ENCODE measurements around the gene NUMBL.
A peak's percentile ranks its signal among the peaks of the same experiment; 100 is the strongest.

The NUMBL gene

GRCh38 chr19:40688987-40689338 is 1.5 kb downstream of the NUMBL start:
- no peak for DNase-seq

- DNase-seq, result no peak
These were observed 2.1 kb downstream of the NUMBL start for GRCh38 chr19:40688309-40688708.

DNA sequence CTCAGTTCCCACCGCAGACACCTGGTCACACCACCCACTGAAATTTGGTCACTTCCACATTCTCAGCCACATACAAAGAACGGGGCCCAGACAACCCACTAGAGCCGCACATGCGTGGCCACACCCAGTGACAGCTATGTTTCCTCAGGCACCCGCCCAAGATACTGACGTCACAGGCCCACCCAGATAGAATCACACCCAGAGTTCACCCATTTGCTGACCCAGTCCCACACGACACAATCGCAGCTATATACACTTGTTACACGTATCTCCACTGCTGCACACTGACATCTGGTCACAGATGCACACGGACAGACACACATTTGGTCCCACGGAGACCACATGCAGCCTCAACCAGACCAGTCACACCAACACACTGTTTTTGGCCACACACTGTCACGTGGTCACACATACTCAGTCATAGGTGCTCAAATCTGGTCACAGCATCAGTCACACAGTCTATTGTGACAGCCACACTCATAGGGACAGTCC is 2.9 kb downstream of the NUMBL start:
- DNase-seq, result no peak

DNA sequence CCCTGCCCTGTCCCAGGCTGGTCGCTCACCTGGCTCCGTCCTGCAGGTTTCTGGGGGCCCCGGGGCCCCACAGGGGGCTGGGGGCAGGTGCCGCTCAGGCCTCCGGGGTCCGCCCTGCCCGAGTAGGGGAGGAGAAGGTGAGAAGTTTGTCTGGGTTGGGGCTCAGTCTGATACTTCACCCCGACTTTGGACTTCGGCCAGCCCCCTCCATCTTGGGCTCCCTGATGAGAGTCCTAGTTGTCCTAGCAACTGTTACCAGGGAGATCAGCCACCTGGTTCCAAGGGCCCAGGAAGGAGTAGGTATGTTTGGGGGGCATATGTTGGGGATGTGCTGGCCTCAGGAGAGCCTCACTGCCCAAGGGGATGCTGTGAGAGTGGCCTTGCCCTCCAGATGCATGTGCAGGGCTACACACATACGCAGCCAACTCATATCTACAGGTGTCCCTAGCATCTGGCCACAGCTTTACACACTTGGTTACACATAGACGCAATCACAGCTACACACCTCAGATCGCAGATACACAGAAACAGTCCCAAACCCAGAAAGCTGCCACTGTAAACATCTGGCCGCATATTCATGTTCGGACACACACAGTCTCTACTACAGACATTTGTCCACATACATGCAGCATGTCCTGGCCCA is 3.4 kb downstream of the NUMBL start:
- no peak for DNase-seq

GRCh38 chr19:40685563-40685962 is 4.9 kb downstream of the NUMBL start:
- DNase-seq, result no peak

DNA sequence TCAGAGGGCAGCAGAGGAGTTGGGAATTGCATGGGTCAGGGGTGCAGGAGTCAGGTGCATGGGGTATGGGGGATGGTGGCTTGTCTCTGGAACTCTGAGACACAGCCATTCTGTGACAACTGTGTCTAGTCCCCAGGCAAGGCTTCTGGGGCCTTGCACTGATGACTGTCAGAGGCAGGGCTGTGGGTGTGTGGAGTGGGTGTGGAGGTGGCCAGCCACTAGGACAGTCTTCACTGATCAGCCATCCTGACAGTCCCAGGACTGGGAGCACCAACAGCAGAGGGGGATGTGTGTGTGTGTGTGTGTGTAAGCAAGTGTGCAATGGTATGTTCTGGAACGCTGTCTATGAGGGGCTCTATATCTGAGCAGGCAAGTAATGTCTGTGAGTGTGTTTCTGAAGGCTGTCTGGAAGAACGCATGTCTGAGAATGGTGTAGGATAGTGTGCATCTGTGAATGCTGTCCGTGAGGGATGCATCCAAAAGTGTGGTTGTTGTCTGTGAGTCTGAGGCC is 5.4 kb downstream of the NUMBL start:
- no peak for DNase-seq

- DNase-seq, result no peak
These were observed 6.2 kb downstream of the NUMBL start for GRCh38 chr19:40684280-40684679.

DNA sequence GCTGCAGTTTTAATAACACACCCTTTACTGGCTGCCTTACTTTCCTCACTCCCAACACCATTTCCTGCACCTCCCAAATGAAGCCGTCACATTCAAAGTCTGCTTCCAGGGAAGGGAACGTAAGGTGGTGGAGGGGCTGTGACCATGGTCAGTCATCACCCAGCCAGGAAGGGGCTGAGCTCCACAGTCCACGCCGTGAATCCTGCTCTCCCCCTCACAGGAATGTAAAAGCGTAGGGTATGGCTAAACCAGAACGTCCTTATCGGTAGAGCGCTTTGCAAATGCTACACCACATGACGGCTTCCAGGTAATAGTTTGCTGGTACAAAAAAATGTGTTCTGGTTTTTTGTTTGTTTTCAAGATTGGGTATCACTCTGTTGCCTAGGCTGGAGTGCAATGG is 7.0 kb downstream of the NUMBL start:
- DNase-seq, result no peak

GRCh38 chr19:40682431-40682964 is 8.0 kb downstream of the NUMBL start:
- no peak for DNase-seq

- DNase-seq, result no peak
These were observed 9.4 kb downstream of the NUMBL start for GRCh38 chr19:40681039-40681438.

GRCh38 chr19:40677156-40677555 is 13.3 kb downstream of the NUMBL start:
- DNase-seq, result no peak

DNA sequence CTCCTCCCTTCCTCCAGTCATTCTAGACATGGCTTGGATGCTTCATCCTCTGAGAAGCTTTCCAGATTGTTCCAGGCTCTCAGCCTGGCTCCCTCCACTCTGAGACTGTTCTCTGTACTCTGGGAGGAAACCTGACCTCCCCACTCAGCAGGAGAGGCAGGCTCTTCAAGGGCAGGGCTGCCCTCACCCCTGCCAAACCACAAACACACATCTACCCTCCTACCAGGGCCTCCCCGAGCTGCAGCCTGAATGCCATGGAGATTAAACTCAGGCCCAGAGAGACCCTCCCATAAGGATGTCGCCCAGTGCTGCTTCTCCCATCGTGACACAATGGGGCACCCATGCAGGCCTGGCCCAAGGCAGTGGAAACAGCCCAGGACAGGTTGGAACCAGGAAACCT is 16.2 kb downstream of the NUMBL start:
- DNase-seq, result no peak

DNA sequence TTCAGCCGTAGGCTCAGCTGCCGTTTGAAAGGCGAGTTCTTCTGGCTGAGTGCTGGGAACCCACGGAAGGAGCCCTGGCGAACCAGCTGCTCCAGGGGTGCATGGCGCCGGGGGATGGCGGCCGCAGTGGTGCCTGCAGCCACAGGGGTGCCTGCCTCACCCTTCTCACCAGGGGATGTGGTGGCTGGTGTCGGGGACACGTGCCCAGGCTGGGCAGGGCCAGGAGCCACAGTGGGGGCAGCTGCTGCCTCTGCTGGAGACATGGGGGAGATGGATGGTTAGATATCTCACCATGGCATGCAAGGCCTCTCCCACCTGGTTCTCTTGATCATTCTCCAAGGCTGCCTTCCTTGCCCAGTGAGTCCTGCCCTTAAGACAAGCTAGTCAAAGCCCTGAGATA is 17.1 kb downstream of the NUMBL start:
- no peak for DNase-seq

DNA sequence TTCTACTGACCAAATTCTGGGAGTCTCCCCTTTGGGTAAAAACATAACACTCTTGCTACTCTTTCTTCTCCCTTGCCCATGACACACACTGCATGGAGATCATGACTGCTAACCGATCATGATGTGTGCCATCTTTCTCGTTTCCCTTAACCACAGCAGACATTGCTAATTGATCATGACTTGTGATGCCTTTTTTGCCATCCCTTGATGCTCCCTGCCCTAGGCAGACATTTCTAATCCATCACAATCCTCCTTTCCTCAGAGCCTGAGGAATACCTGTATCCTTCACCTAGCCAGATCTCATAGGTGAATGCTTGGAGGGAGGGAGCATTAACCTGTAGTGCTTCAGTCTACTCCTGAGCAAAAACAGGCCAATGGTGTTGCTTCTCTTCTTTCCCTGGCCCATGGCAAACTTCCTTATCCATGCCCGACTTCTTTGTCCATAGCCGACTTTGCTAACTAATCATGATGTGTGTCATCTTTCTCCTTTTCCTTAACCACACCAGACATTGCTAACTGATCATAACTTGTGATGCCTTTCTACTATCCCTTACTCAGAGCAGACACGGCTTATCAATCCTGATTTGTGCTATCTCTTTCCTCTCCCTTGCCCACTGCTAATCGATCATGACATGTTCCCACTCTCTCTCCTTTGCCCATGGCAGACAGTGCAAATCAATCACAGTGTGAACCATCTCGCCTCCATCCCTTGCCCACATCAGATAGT is 17.7 kb downstream of the NUMBL start:
- DNase-seq, result no peak

DNA sequence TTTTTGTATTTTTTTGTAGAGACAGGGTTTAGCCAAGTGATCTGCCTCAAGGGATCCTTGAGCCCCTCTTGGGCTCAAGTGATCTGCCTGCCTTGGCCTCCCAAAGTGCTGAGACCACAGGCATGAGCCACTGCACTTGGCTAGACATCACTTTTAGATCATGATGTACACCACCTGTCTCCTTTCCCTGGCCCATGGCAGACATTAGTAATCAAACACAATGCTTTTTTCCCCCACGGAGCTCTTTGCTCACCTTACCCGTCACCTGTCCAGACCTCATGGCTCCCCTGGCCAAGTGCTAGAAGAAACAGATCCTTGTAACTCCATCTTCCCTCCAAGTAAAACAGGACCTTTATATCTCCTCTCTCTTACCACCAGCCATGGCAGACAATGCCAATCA is 18.4 kb downstream of the NUMBL start:
- no peak for DNase-seq

DNA sequence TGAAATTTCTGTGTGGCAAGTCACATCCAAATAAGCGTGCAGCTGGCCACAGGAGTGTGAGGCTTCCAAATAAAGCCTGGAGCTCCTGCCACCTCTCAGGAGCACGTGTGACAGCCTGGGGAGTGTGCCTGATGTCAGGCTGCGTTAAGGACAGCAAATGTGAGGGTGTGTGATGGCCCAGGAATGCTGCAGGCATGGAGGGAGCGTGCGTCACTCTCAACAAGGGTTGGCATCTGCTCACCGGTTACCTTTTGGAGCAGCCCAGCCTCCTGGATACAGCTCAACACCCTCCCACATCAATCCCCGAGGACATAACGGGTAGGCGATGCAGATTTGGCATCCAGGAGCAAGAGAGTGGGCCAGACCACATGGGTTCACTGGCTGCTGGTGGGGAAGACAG is 19.0 kb downstream of the NUMBL start:
- DNase-seq, result no peak

DNA sequence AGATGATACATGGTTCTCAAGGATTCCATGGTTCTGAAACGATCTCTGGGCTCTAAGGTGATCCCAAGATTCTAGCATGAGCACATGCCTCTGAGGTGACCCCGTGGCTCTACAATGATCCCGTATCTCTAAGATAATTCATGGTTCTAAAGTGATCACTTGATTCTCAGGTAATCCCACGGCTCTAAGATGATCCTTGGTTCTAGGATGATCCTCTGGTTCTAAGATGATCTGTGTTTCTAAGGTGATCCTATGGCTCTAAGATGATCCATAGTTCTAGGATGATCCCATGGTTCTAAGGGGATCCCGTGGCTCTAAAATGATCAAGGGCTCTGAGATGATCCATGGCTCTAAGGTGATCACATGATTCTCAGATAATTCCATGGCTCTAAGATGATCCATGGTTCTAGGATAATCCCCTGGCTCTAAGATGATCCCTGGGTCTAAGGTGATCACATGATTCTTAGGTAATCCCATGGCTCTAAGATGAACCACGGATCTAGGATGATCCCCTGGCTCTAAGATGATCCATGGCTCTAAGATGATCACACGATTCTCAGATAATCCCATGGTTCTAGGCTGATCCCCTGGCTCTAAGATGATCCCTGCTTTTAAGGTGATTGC is 21.3 kb downstream of the NUMBL start:
- DNase-seq, result no peak

- no peak for DNase-seq
These were observed 22.8 kb downstream of the NUMBL start for GRCh38 chr19:40667602-40668001.

GRCh38 chr19:40666803-40667438 is 23.5 kb downstream of the NUMBL start:
- no peak for DNase-seq

GRCh38 chr19:40663695-40664692 is 26.5 kb downstream of the NUMBL start:
- DNase-seq, result no peak

DNA sequence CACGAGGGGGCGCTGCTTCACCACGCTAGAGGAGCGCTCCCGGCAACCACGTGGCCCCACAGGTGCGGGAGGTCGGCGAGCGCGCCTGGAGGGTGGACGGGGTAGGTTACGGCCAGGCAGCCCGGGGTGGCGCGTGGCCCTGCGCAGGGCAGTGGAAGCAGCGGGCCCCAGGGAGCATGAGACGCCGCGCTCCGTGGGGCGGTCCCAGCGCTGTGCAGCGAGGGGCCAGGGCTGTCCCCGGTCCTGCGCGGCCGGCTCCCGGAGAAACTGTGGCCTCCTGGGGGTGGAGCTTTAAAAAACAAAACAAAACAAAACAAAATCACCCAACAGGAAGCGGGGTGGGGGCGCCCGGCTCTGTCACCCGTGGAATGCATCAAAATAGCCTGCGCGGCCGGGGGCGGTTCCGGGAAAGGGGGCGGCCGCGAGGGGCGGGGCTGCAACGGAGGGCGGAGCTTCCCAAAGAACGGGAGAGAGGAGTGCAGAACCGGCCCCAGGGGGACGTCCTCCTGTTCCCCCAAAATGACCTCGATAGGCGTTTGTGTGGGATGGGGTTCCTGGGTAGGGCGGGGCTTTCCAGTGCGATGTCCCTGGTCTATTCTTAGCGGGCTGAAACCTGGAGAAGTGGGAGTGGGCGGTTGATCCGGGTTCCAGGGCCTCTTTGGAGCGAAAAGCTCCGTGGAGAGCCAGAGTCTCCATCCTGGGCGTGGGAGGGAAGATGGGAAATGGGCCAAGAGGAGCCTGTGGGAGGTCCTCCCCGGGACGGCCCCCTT is 27.3 kb downstream of the NUMBL start:
- peak; percentile 76 to 79 for DNase-seq

Measured in NCI-H2081 (cell line).